GM23338 (cell line): ENCODE data around the gene PRSS36. TPM values are rescaled to one million over a fixed set of nuclear protein-coding genes. Genes with fewer than 3 reads are reported as not detected.

Experiments used
- ATAC-seq: fragments of 200-7000 bp; cut with Tn5 transposase; 3 replicates; pipeline ENCODE4 v1.9.1; 2020
- DNase-seq: peaks from one replicate; pipeline ENCODE4 v3.0.0-alpha.2; 2015; ENCODE audit warnings: low spot score
- H2AFZ ChIP-seq: fragments of 200-600 bp; sonication (generic); 2 replicates; pipeline ENCODE4 v1.8.0; 2016; ENCODE audit warnings: antibody characterized with exemption, mild to moderate bottlenecking, moderate library complexity
- H3F3A ChIP-seq: fragments of 200-600 bp; sonication (generic); replicated peaks from 2 replicates; pipeline ENCODE4 v1.8.0; 2017; ENCODE audit warnings: antibody characterized with exemption, mixed run types, low read depth
- H3K27ac ChIP-seq: fragments of 200-600 bp; sonication (generic); 2 replicates; pipeline ENCODE4 v1.6.1; 2016; ENCODE audit warnings: low read depth
- H3K27me3 ChIP-seq: fragments of 200-600 bp; sonication (generic); 2 replicates; pipeline ENCODE4 v1.8.0; 2016; ENCODE audit warnings: mild to moderate bottlenecking, mixed run types, moderate library complexity; ENCODE audit not compliant: insufficient read depth
- H3K36me3 ChIP-seq: fragments of 200-600 bp; sonication (generic); 2 replicates; pipeline ENCODE4 v1.8.0; 2016; ENCODE audit warnings: mild to moderate bottlenecking; ENCODE audit not compliant: insufficient read depth
- H3K4me1 ChIP-seq: fragments of 200-600 bp; sonication (generic); 2 replicates; pipeline ENCODE4 v1.8.0; 2016; ENCODE audit warnings: mild to moderate bottlenecking, moderate library complexity; ENCODE audit not compliant: insufficient read depth
- H3K4me2 ChIP-seq: fragments of 200-600 bp; sonication (generic); 2 replicates; pipeline ENCODE4 v1.7.1; 2017; ENCODE audit warnings: mixed run types
- H3K4me3 ChIP-seq: fragments of 200-600 bp; sonication (generic); 2 replicates; pipeline ENCODE4 v1.6.1; 2016; ENCODE audit warnings: mixed run types
- H3K79me2 ChIP-seq: fragments of 200-600 bp; sonication (generic); replicated peaks from 2 replicates; pipeline ENCODE4 v1.8.0; 2017; ENCODE audit warnings: mild to moderate bottlenecking; ENCODE audit not compliant: insufficient read depth
- H3K9me2 ChIP-seq: fragments of 200-600 bp; sonication (generic); 2 replicates; pipeline ENCODE4 v1.8.0; 2017; ENCODE audit not compliant: insufficient read depth
- H4K20me1 ChIP-seq: fragments of 200-600 bp; sonication (generic); replicated peaks from 2 replicates; pipeline ENCODE4 v1.8.0; 2017; ENCODE audit warnings: mild to moderate bottlenecking; ENCODE audit not compliant: insufficient read depth
- H3K27ac Mint-ChIP-seq: 2 replicates; pipeline ENCODE4 v1.8.0; 2020; ENCODE audit warnings: inconsistent platforms, mild to moderate bottlenecking, moderate library complexity, mixed read lengths
- H3K27me3 Mint-ChIP-seq: 3 replicates; pipeline ENCODE4 v1.8.0; 2022; ENCODE audit warnings: low read depth, mild to moderate bottlenecking, moderate library complexity, mixed read lengths, inconsistent platforms; ENCODE audit not compliant: insufficient read depth, poor library complexity
- H3K36me3 Mint-ChIP-seq: 3 replicates; pipeline ENCODE4 v1.8.0; 2021; ENCODE audit warnings: low read depth, mild to moderate bottlenecking, inconsistent platforms, moderate library complexity, mixed read lengths
- H3K4me1 Mint-ChIP-seq: 3 replicates; pipeline ENCODE4 v1.8.0; 2020; ENCODE audit warnings: mild to moderate bottlenecking, inconsistent platforms, mixed read lengths
- H3K4me3 Mint-ChIP-seq: 3 replicates; pipeline ENCODE4 v1.8.0; 2021; ENCODE audit warnings: moderate library complexity, mild to moderate bottlenecking, inconsistent platforms, mixed read lengths
- H3K9me3 Mint-ChIP-seq: 3 replicates; pipeline ENCODE4 v1.8.0; 2020; ENCODE audit warnings: moderate library complexity, mild to moderate bottlenecking, inconsistent platforms, mixed read lengths
- CREB1 ChIP-seq: fragments of 250-450 bp; sonication (Bioruptor Pico); IDR thresholded peaks from 2 replicates; pipeline ENCODE4 v1.5.0; 2020; ENCODE audit warnings: low read depth, mild to moderate bottlenecking, moderate library complexity
- CTCF ChIP-seq, 2 experiments: fragments of 200-600 bp in 1 of 2; sonication (generic) in 1 of 2; conservative IDR thresholded peaks; 2 replicates each; pipeline versions ENCODE4 v1.5.1 to v1.6.1; 2016 to 2017; ENCODE audit warnings: antibody characterized with exemption in 2 of 2, low read depth in 2 of 2, mild to moderate bottlenecking in 2 of 2, moderate library complexity in 1 of 2
- EZH2 ChIP-seq: fragments of 200-600 bp; sonication (generic); IDR thresholded peaks from one replicate; pipeline ENCODE4 v1.8.0; 2017; ENCODE audit warnings: antibody characterized with exemption, mild to moderate bottlenecking, low read depth; ENCODE audit not compliant: unreplicated experiment
- EZH2phosphoT487 ChIP-seq: fragments of 200-600 bp; sonication (generic); IDR thresholded peaks from one replicate; pipeline ENCODE4 v1.8.1; 2018; ENCODE audit warnings: antibody characterized with exemption; ENCODE audit not compliant: unreplicated experiment
- JUNB ChIP-seq: IDR thresholded peaks from one replicate; pipeline ENCODE4 v1.6.1; 2016; ENCODE audit warnings: antibody characterized with exemption; ENCODE audit not compliant: unreplicated experiment
- NANOG ChIP-seq: IDR thresholded peaks from 2 replicates; pipeline ENCODE4 v1.6.1; 2016; ENCODE audit warnings: antibody characterized with exemption, borderline replicate concordance
- POLR2AphosphoS5 ChIP-seq: IDR thresholded peaks from 2 replicates; pipeline ENCODE4 v1.6.1; 2016; ENCODE audit warnings: antibody characterized with exemption, low read depth
- STAT1 ChIP-seq: IDR thresholded peaks from one replicate; pipeline ENCODE4 v1.6.1; 2016; ENCODE audit warnings: antibody characterized with exemption; ENCODE audit not compliant: unreplicated experiment
- ZNF114 ChIP-seq: fragments of 250-450 bp; sonication (Bioruptor Pico); IDR thresholded peaks from 2 replicates; pipeline ENCODE4 v1.5.0; 2020; ENCODE audit warnings: mild to moderate bottlenecking, moderate library complexity
- ZNF331 ChIP-seq: fragments of 250-450 bp; sonication (Bioruptor Pico); IDR thresholded peaks from 2 replicates; pipeline ENCODE4 v1.5.0; 2020; ENCODE audit warnings: low read depth, mild to moderate bottlenecking, moderate library complexity
- ZNF462 ChIP-seq: fragments of 250-450 bp; sonication (Bioruptor Pico); IDR thresholded peaks from 2 replicates; pipeline ENCODE4 v1.5.0; 2020; ENCODE audit warnings: mild to moderate bottlenecking, moderate library complexity
- polyA plus RNA-seq: library from polyadenylated mRNA; unstranded; fragments of >200 nt; fragmentation: Nextera tagmentation; extraction: Ambion mirVana; gene quantifications from 2 replicates; pipeline ENCODE4 v1.2.1, GENCODE V29; 2016
- total RNA-seq: library from RNA; depleted of rRNA; stranded (reverse); fragments of >200 nt; shearing (Covaris generic); gene quantifications from 2 replicates; pipeline ENCODE4 v1.2.3, GENCODE V29; 2014
- TF ChIP-seq, protein P1 (sequence below): IDR thresholded peaks from 2 replicates; pipeline ENCODE4 v1.6.1; 2016; ENCODE audit warnings: antibody characterized with exemption
- TF ChIP-seq, protein P2 (sequence below): IDR thresholded peaks from one replicate; pipeline ENCODE4 v1.6.1; 2018; ENCODE audit warnings: antibody characterized with exemption; ENCODE audit not compliant: unreplicated experiment

Gene PRSS36
- total and polyA plus RNA-seq, 2 experiments from 2014 or later = 0.91 to 1.4 TPM

DNA sequence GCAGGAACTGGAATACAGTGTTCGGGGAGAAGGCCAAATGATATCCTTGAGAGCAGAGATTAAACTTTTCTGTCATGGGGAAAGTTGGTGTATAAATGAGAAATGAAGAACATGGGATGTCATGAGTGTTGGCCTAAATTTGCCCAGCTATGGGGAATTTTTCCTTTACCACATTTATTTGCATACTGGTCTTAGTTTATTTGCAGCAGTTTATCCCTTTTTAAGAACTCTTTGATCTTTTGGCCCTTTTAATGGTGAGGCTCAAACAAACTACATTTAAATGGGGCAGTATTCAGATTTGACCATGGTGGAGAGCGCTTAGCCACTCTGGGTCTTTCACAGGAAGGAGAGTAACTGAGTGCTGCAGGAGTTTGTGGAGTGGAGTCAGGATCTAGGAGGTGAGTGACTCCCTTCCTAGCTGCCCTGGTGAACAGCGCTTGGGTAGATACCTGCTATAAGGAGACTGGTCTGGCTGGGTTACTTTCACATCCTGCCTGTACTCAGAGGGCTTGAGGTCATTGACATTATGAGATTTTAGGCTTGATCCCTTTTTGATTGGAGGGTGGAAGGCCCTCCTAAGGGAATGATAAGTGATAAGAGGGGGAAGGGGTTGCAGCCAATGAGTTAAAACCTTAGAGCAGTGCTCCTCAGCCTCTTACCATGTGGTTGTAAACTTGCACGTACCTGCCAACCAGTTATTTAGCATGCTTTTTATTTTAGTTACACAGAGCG lies 42.0 kb upstream of the PRSS36 start:
- TF ChIP-seq JUNB = no peak
- no peak for TF ChIP-seq NANOG
- TF ChIP-seq EZH2phosphoT487 = no peak
- TF ChIP-seq, protein P1, sequence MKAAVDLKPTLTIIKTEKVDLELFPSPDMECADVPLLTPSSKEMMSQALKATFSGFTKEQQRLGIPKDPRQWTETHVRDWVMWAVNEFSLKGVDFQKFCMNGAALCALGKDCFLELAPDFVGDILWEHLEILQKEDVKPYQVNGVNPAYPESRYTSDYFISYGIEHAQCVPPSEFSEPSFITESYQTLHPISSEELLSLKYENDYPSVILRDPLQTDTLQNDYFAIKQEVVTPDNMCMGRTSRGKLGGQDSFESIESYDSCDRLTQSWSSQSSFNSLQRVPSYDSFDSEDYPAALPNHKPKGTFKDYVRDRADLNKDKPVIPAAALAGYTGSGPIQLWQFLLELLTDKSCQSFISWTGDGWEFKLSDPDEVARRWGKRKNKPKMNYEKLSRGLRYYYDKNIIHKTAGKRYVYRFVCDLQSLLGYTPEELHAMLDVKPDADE = no peak
- no peak for TF ChIP-seq POLR2AphosphoS5
- no peak for TF ChIP-seq ZNF462 (CRISPR knock-in tag)
- TF ChIP-seq STAT1 = no peak
- TF ChIP-seq, protein P2, sequence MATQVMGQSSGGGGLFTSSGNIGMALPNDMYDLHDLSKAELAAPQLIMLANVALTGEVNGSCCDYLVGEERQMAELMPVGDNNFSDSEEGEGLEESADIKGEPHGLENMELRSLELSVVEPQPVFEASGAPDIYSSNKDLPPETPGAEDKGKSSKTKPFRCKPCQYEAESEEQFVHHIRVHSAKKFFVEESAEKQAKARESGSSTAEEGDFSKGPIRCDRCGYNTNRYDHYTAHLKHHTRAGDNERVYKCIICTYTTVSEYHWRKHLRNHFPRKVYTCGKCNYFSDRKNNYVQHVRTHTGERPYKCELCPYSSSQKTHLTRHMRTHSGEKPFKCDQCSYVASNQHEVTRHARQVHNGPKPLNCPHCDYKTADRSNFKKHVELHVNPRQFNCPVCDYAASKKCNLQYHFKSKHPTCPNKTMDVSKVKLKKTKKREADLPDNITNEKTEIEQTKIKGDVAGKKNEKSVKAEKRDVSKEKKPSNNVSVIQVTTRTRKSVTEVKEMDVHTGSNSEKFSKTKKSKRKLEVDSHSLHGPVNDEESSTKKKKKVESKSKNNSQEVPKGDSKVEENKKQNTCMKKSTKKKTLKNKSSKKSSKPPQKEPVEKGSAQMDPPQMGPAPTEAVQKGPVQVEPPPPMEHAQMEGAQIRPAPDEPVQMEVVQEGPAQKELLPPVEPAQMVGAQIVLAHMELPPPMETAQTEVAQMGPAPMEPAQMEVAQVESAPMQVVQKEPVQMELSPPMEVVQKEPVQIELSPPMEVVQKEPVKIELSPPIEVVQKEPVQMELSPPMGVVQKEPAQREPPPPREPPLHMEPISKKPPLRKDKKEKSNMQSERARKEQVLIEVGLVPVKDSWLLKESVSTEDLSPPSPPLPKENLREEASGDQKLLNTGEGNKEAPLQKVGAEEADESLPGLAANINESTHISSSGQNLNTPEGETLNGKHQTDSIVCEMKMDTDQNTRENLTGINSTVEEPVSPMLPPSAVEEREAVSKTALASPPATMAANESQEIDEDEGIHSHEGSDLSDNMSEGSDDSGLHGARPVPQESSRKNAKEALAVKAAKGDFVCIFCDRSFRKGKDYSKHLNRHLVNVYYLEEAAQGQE = no peak
- TF ChIP-seq ZNF331 (CRISPR knock-in tag) = no peak
- TF ChIP-seq CREB1 = no peak
- TF ChIP-seq EZH2 = no peak
- no peak for TF ChIP-seq ZNF114 (CRISPR knock-in tag)
- no peak for TF ChIP-seq CTCF (conservative IDR thresholded peaks at IDR 0.05; ENCODE audit: low read depth in 2 of 2)
- peaks cover 84% of the 10 kb centered on the region for H4K20me1 ChIP-seq
- Mint-ChIP-seq H3K9me3 (no peaks in the 10 kb centered on the region), H3K27ac (no peak overlapping the region; the same call in 1 of the 2 replicates), H3K4me3 (no peak overlapping the region), H3K4me1 (peaks cover 4% of the 10 kb centered on the region), H3K36me3 (peaks cover 100% of the 10 kb centered on the region), H3K27me3 (peaks cover 13% of the 10 kb centered on the region)
- H3K27me3 ChIP-seq = no peaks in the 10 kb centered on the region
- no peak overlapping the region for H3K27ac ChIP-seq
- peaks cover 89% of the 10 kb centered on the region for H3F3A ChIP-seq
- no peak overlapping the region for H3K4me2 ChIP-seq
- no peak overlapping the region for H2AFZ ChIP-seq
- H3K9me2 ChIP-seq = no peaks in the 10 kb centered on the region
- DNase-seq (no peak), ATAC-seq (no peak)
- no peak overlapping the region for H3K4me3 ChIP-seq
- peaks cover 91% of the 10 kb centered on the region for H3K36me3 ChIP-seq
- peaks cover 61% of the 10 kb centered on the region for H3K79me2 ChIP-seq
- H3K4me1 ChIP-seq = no peaks in the 10 kb centered on the region
